ENCODE results near the gene PUM1.
"Not testable (repeated sequence)": the region's sequence is repeated elsewhere in the genome, so short reads cannot be mapped to it uniquely, and the experiment has no call there.

PUM1 gene

DNA sequence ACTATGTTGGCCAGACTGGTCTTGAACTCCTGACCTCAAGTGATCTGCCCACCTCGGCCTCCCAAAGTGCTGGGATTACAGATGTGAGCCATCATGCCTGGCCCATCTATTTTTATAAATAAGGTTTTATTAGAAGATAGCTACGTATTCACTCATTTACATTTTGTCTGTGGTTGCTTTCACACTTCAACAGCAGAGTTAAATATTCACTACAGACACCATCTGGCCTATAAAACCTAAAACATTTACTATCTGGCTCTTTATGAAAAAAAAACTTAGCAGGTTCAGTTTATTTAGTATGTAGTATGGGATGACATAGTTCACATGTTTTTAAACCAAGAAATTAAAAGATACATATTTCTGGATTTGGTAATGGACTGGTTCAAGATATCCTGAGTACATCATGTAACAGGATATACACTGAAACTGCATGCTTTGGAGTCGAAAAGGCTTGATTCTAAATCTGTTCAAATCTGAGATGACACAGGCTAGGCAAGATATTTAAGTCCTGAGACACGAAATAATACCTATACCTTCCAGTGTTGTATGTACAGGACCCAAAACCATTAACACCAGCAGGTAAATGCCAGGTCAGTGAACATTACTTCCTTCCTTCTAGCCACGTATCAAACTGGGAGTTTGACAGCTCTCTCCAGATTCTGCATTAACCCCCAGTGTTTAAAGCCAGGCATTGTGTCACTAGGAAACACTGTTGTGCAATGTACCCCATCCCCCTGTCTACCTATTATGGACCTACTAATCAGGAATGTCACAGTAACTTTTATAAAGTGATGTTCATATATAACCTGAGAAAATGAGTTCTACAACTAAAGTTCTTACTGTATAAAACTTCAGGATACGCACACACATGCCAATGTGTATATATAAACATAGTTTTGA, 102.7 kb downstream of the PUM1 start:
- DNase-seq (ENCODE audit: low read depth): no peak

DNA sequence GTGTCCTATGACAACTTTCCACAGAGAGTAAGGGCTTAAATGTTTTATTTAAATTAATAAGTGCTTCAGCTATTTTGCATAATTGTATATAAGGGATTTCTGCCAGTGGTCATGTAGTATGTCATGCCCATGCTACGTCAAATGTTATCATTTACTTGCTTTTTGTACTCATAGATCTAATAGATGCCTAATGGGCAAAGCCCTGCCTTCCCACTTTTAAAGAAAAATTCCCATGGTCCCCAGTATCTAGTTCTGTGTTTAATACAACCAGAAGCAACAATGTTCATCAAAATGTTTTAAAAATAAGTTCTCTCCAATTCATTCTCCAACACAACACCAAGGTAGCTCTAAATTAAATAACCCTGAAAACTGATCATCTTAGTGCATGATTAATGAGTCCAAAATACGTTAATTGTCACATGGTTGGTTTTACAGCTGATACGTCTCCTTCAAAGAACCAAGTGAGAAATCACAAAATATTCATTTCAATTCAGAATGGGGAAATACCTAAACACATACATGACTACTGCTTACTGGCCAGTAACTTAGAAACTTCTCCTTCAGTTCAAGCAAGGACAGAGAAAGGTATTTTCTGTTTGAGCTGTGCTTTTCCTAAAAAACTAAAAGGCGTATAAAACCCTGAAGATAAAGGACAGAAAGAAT, 107.8 kb downstream of the PUM1 start:
- DNase-seq (ENCODE audit: low read depth): no peak

DNA sequence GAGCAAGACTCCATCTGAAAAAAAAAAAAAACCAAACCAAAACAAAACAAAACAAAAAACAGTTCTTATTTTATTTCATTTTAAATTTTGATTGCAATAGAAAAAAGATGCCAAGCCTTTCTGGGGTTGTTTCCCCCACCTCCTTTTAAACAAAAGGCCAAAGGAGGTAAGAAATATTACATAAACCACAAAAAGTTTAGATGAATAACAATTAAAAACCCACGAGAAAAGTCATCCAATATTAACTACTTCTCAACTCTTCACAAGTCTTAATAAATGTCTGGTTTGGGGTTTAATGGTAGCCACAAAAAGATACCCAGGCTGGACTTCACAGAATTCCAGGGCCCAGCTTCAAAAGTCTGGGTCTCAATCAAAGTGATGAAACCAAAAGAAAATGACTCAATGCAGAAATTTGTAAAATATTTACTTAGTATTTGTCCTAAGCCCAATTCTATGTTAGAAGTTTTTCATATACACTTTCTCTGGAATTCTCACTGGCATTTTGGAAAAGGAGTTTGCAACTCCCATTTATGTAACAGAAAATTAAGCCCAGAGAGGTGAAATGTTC, 110.0 kb downstream of the PUM1 start:
- no peak for DNase-seq (ENCODE audit: low read depth)

DNA sequence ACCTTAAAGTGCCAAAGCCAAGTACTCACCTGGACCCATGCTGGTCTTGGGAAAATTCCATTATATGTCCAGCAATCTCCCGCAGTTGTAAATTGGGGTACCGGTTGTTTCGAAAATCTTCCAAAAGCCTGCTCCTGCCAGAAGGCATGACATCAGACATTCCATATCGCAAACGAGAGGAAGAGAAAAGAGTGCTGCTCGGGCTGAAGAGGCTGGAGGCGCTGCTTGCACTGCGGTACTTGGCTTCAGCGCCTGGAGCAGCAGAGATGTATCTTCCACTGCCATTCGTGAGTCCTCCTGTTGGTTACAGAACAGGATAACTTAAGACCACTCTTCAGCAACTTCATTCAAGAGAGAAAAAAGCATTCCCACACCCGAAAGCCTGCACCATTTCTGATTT, 111.8 kb downstream of the PUM1 start:
- DNase-seq (ENCODE audit: low read depth): no peak

DNA sequence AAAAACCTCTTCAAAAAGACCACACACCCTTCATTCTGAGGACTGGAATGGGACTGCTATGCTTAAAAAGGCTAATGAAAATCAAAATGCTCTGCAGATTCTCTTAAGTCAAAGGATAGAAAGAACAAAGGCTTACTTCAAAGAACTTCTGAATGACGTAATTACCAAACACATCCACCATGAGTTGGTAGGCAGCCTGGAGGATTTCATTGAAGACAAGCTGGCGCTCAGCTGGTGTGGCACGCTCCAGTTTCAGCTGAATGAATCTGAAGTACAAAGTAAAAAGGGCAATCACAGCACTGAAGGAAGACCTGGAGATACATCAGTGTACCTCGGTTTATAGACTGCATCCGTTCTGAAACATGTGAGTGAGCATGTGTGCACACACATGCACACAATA, 113.4 kb downstream of the PUM1 start:
- no peak for DNase-seq (ENCODE audit: low read depth)

DNA sequence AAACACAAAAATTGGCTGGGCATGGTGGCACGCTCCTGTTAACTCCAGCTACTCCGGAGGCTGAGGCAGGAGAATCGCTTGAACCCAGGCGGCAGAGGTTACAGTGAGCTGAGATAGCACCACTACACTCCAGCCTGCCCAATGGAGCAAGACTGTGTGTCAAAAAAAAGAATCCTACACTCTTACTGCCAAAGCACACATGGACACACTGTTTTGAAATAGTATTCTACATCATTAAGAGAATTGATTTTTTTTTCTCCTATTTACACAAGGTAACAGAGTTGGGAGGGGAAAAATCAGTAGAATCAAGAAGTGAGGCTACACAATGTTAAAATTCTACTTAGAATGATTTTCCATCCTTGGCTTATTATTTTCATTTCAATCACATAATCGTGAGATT, 114.8 kb downstream of the PUM1 start:
- no peak for DNase-seq (ENCODE audit: low read depth)

DNA sequence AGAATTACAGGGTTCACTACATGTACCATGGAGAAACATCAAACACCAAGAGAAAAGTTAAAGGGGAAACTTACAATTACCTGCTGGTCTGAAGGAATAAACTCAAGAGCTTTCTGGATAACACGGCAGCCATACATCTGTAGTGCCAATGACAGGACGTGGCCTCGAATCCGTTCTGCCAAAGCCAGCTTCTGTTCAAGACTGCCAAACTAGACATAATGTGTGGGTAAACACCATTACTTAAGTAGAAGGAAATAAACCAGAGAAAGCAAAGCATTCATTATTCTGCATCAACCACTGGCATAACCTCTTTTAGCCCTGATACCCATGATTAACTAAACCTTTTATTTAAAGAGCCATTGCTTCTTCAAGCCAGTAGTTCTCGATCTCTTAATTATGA, 115.5 kb downstream of the PUM1 start:
- no peak for DNase-seq (ENCODE audit: low read depth)

DNA sequence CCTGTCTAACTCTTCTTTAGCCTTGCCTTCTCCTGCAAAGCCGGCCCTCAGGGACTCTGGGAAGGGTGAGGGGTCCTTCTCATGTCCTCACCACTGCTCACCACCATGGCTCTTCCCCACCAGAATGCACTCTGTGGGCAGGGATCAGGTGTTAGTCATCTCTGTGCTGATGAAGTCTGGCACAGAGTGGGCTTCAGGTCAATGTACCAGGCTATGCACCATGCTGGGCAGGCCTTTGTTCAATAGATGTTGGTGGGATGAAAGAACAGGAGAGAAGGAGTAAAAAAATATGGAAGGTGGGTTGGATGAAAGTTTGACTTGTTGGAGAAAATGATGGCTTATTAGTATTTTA, 116.1 kb downstream of the PUM1 start:
- not testable (repeated sequence) for DNase-seq (ENCODE audit: low read depth)

DNA sequence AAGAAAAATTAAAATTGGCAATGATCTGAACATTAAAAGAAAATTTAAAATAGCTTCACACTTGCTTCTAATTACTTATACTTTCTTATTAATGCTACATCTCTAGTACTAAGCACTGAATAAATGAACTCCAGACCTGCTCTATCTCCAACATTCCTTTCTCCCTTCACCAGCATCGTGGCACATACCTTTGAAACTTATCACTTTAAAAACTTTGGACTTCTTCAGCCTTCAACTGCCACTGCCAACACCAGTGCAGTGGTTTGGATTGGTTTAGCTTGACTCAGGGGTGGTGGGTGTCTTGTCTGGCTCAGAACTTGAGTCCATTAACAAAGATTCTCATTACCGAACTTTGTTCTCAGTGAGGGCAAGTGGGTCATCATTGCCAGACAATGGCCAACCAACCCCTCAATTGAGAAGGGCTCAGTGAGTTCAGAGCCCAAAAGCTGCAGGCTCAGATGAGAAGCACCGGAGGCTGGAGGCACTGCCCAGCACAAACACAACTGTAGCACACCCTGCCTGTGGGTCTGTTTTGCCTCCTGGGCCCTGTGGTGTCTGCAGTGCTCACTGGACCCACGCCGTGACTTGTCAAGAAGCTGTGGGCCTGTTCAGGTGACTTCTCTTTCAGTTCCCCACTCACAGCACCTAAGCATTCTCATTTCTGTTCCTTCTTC, 116.6 kb downstream of the PUM1 start:
- DNase-seq (ENCODE audit: low read depth): not testable (repeated sequence)

DNA sequence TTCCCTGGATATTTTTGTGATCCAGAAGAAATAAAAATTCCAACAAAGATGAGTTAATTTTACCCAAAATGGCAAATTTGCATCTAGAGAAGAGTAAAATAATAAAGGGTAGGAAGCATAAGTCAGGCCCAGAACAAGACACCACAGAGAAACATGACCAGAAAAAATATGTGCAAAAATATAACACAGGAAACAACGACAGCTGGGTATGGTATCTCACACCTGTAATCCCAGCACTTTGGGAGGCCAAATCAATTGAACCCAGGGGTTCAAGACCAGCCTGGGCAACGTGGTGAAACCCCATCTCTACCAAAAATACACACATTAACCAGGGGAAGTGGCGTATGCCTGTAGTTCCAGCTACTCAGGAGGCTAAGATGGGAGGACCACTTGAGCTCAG, 117.2 kb downstream of the PUM1 start:
- no peak for DNase-seq (ENCODE audit: low read depth)

DNA sequence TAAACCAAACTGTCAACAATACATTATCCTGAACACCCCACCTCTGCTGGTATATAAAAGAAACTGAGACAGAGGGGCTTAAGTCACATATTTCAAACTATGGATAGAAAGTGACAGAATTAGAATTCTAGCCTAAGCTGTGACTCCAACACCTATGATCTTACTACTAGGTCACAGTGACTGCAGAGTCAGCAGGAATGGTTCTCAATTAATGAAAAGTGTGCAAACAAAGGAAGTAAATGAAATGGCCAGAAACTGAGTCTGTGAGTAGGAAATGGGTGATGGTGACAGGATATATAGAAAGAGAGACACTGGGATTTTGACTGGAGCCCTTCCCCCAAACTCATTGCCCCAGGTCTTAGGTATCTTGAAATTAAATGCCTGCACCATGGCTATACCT, 118.3 kb downstream of the PUM1 start:
- no peak for DNase-seq (ENCODE audit: low read depth)

DNA sequence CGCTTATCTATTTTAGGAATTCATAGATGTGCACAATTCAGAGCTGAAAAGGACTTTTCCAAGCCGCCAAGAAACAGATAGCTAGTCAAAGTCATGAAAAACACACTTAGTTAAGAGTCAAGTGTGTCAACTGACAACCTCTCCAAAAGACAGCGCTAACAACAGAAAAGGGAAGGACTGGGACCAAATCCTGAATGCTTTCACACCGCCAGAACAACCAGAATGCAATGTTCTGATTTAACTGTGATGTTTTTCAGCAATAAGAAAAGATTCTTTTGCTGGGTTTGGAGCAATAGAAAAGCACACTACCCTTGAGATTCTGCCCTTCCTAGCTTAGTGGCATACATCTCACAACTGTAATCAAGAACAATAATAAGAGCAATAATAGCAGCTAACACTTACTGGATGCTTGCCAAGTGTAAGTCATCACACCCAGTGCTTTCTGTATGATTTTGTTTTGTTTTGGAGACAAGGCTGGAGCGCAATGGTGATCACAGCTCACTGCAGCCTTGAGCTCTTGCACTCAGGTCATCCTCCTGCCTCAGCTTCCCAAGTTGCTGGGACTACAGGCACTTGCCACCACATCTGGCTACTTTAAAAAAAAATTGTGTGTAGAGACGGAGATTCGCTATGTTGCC, 123.1 kb downstream of the PUM1 start:
- no peak for DNase-seq (ENCODE audit: low read depth)

DNA sequence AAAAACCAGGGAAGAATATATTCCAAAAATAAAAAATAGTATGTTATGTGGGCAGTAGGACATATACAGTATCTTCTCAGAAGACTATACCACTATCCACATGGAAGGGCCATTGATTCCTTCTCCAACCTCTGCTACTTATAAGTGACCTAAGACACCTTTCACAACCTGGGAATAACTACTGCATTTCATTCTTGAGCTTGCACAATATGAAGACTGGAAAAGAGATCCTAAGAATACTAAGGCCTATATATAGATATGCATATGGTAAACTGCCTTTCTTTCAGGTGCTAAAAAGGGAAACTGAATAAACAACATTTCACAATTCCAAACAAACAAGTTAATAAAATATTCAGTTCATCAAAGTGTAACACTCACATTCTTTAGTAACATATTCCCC, 125.0 kb downstream of the PUM1 start:
- DNase-seq (ENCODE audit: low read depth): no peak

DNA sequence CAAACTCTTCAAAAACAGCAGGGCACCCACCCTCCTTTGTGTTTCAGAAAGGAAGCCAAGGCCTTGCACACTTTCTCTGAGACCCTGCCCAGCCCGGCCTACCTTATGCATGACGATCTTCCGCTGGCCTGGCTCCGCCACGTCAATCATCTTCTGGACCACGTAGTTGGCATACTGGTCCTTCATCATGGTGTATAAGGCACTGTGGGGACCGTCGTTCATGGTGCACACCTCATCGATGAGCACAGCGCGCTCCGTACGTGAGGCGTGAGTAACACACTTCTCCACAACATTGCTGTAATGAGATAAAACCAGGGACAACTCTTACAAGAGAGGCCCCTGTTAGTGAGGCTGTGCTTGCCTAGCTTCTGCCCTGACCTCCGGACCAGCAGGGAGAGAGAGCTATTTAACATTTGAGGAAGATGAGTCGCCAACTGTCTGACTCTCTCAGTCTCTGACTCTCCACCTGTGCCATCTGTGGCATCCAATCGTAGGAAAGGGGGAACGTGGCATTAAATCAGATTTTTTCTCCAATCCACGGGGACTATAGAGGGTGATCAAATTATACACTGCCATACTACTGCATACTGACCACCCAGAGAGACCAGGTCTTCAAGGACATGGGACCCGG, 128.9 kb downstream of the PUM1 start:
- DNase-seq (ENCODE audit: low read depth): no peak

DNA sequence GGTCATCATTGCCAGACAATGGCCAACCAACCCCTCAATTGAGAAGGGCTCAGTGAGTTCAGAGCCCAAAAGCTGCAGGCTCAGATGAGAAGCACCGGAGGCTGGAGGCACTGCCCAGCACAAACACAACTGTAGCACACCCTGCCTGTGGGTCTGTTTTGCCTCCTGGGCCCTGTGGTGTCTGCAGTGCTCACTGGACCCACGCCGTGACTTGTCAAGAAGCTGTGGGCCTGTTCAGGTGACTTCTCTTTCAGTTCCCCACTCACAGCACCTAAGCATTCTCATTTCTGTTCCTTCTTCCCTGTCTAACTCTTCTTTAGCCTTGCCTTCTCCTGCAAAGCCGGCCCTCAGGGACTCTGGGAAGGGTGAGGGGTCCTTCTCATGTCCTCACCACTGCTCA, 129.8 kb downstream of the PUM1 start:
- DNase-seq (ENCODE audit: low read depth): not testable (repeated sequence)

DNA sequence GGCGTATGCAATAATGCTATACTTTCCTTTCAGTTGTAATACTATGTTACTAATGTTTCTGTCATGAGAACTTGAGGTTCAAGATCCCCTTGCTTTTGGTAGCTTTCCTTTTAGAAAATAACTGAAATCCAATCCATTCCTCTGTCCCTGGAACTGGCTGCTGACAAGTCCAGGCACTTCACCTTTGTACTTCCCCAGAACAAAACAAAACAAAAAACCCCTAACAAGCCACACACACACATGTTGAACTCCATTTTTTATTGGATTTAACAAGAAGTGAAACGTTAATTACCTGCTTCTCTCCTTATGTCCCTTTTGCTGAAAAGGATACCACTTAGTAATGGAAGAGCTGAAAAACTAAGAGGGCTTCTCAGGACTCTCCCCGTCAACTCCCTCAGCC, 130.9 kb downstream of the PUM1 start:
- no peak for DNase-seq (ENCODE audit: low read depth)

DNA sequence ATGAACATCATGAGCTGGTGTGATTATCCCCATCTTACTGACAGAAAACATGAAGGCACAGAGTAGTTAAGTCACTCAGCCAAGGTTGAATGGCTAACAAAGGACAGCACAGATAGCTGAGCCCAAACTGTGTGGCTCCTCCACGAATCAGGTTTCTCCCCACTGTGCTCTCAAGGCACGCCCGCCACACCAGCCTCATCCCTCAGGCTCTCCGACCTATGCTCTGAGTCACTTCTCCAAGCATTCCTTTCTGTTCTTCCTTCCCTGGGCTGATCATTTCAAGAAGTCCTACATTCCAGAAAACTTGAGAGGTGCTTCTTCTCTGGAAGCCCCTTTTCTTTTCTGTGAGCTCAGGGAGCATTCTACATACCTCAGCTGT, 131.7 kb downstream of the PUM1 start:
- no peak for DNase-seq (ENCODE audit: low read depth)

DNA sequence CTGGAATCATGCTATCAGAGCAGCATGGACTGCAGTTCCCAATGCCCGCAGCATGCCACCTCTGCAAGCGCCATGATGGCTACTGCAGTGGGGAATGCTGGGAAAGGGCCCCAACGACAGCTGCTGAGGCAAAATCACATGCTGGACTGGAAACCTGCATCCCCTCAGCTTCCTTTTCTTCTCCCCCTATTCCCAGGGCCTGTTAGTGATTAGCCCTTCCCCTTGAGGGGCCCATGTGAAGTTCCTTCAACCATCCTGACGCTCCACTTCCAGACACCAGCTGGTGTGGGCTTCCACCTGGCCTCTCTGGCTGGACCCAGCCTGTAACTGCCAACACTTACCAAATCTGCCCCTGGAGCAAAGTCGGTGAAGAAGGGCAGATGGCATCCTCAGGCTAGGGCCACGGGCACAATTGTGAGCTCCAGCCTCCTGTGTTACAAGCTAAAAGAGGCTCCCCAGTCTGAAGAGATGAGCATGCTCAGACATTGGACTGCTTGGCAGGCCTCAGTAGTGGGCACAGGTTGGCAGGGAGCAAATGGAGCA, 134.8 kb downstream of the PUM1 start:
- no peak for DNase-seq (ENCODE audit: low read depth)

DNA sequence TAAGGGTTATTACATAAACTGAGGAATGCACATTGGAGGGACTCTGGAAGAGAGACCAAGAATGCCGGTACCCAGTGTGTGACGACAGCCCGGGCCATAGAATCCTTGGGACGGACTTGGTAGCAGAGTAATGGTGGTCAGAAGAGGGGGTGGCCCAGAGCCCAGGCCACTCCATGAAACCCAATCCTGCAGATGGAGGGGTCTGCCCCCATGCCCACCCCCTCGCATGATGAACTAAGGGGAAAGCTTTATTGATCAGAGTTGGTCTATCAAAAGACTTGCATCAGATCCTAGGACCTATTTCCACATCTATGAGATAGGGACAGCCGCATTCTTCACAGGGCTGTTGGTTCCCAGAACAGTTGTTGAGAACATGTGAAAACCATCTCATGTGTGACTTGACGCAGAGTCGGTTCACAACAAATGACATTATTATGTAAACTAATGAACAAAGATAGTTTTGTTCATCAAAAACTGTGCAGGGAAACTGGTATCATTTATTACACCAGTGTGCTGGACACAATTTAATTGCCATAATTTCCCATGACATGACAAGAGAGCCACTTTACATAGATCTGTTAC, 135.5 kb downstream of the PUM1 start:
- no peak for DNase-seq (ENCODE audit: low read depth)

DNA sequence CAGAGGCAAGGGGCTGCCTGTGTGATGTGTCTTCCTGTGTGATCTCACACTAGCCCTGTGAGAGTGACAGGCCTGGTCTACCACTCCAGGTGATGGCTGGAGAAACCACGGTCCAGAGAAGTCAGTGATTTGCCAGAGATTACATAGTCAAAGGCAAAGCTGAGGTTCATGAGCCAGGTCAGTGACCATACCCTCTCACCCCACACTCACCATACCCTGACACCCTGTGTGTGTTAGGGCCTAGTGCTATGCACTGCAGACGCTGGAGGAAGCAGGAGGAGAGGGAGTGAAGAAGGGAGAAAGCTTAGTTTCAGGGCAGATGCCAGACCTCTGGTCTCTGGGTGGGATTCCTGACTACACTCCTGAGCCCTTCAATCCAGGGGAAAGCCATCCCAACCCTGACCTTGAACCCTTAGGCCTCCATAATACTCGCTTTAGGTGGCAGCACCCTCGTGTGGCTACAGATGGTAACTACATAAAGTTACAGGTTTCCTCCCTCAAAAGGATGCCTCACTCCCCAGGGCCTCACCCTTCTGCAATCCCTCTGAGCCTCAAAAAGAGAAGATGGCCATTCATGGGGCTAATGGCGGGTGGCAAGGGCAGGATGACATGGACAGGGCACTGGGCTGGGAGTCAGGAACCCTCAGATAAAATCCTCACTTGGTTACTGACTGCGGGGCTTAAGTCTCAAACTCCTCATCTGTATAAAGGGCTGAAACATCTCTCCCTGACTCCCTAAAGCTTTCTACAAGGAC, 136.2 kb downstream of the PUM1 start:
- DNase-seq (ENCODE audit: low read depth): no peak

DNA sequence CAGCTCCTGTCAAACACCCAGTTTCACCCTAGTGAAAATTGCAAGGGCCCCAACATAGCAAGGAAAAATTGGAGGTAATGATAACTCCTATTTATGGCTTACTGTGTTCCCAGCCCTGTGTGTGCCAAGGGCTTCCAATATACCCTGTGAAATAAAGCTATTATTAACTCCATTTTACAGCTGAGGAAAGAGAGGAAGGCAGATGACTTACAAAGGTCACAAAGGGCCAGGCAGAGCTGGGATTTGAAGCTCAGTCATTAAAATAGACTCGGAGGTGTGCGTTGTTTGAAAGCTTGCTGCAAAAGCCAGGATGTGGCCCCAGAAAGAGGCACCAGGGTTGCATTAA, 136.8 kb downstream of the PUM1 start:
- DNase-seq (ENCODE audit: low read depth): no peak

All from CMK (cell line).